Activated CD8-positive, alpha-beta memory T cell treated with anti-CD3 and anti-CD28 coated beads for 36 hours (primary cell): ENCODE measurements around the gene IFT52. TPM values are rescaled to one million over a fixed set of nuclear protein-coding genes. Genes with fewer than 3 reads are reported as not detected.
"Not testable (repeated sequence)": the region's sequence is repeated elsewhere in the genome, so short reads cannot be mapped to it uniquely, and the experiment has no call there.

Experiments
- CTCF ChIA-PET: fragments of 350-600 bp; sonication (Branson Sonifier 250); formaldehyde crosslinking; loops from one replicate; lab custom pipeline; 2021; ENCODE audit warnings: antibody characterized with exemption; lab: Charles Lee
- POLR2A ChIA-PET: fragments of 350-600 bp; sonication (Branson Sonifier 250); formaldehyde crosslinking; loops from one replicate; lab custom pipeline; 2021; ENCODE audit warnings: antibody characterized with exemption; lab: Charles Lee
- total RNA-seq, 2 experiments: library from RNA; stranded (reverse); gene quantifications; one replicate each; pipeline ENCODE4 v1.2.3, GENCODE V29; 2021

Gene IFT52
- total RNA-seq, 2 experiments from 2014 or later: 18.4 to 19.0 TPM

GRCh38 chr20:43564993-43565757 is 25.6 kb upstream of the IFT52 start:
- ChIA-PET POLR2A (no interaction called here), CTCF (no interaction called here)

GRCh38 chr20:43565758-43566104 is 25.0 kb upstream of the IFT52 start:
- POLR2A ChIA-PET: no interaction called here

GRCh38 chr20:43567477-43567876 is 23.3 kb upstream of the IFT52 start:
- ChIA-PET CTCF (no interaction called here), POLR2A (no interaction called here)

More at GRCh38 chr20:43565758-43566104, 25.0 kb upstream of the IFT52 start:
- CTCF ChIA-PET: no interaction called here

- ChIA-PET POLR2A (no interaction called here), CTCF (no interaction called here)
Observed at GRCh38 chr20:43568706-43569105, 22.0 kb upstream of the IFT52 start.

- ChIA-PET CTCF (interaction anchor here (0.6 kb wide), 1 partner anchor 58 kb away, joined by 3 read pairs; no protein-coding TSS in a partner anchor), POLR2A (no interaction called here)
Observed at GRCh38 chr20:43569282-43569681, 21.5 kb upstream of the IFT52 start.

GRCh38 chr20:43570496-43570895 is 20.2 kb upstream of the IFT52 start:
- ChIA-PET CTCF (no interaction called here), POLR2A (no interaction called here)

- POLR2A ChIA-PET: no interaction called here
Observed at GRCh38 chr20:43571310-43571709, 19.4 kb upstream of the IFT52 start.

GRCh38 chr20:43571771-43572170 is 19.0 kb upstream of the IFT52 start:
- CTCF ChIA-PET: no interaction called here
- POLR2A ChIA-PET: no interaction called here

More at GRCh38 chr20:43571310-43571709, 19.4 kb upstream of the IFT52 start:
- CTCF ChIA-PET: no interaction called here

- ChIA-PET POLR2A (no interaction called here), CTCF (no interaction called here)
Observed at GRCh38 chr20:43572891-43573290, 17.8 kb upstream of the IFT52 start.

- POLR2A ChIA-PET: no interaction called here
Observed at GRCh38 chr20:43576108-43576507, 14.6 kb upstream of the IFT52 start.

GRCh38 chr20:43579861-43580793 is 10.6 kb upstream of the IFT52 start:
- CTCF ChIA-PET: interaction anchor here (0.8 kb wide), 1 partner anchor 30 kb away, joined by 4 read pairs; no protein-coding TSS in a partner anchor
- POLR2A ChIA-PET: no interaction called here

More at GRCh38 chr20:43576108-43576507, 14.6 kb upstream of the IFT52 start:
- CTCF ChIA-PET: interaction anchor here (0.9 kb wide), 1 partner anchor 38 kb away, joined by 3 read pairs; no protein-coding TSS in a partner anchor

- ChIA-PET POLR2A (no interaction called here), CTCF (interaction anchor here (1.2 kb wide), 1 partner anchor 109 kb away, joined by 4 read pairs; no protein-coding TSS in a partner anchor)
Observed at GRCh38 chr20:43583133-43583864, 7.4 kb upstream of the IFT52 start.

GRCh38 chr20:43583982-43584432 is 6.7 kb upstream of the IFT52 start:
- CTCF ChIA-PET: interaction anchor here (1.2 kb wide), 1 partner anchor 108 kb away, joined by 4 read pairs; no protein-coding TSS in a partner anchor

GRCh38 chr20:43584448-43585136 is 6.1 kb upstream of the IFT52 start:
- POLR2A ChIA-PET: no interaction called here
- CTCF ChIA-PET: interaction anchor here (1.2 kb wide), 1 partner anchor 107 kb away, joined by 4 read pairs; no protein-coding TSS in a partner anchor

More at GRCh38 chr20:43583982-43584432, 6.7 kb upstream of the IFT52 start:
- POLR2A ChIA-PET: no interaction called here

GRCh38 chr20:43586641-43587040 is 4.1 kb upstream of the IFT52 start:
- CTCF ChIA-PET: no interaction called here

GRCh38 chr20:43588526-43588925 is 2.2 kb upstream of the IFT52 start:
- POLR2A ChIA-PET, CTCF ChIA-PET: not testable (repeated sequence)

More at GRCh38 chr20:43586641-43587040, 4.1 kb upstream of the IFT52 start:
- POLR2A ChIA-PET: no interaction called here

- ChIA-PET CTCF (no interaction called here), POLR2A (interaction anchor here (2.0 kb wide), 1 partner anchor 132 kb away, joined by 5 read pairs; the partner anchor contains the start of gene SRSF6)
Observed at GRCh38 chr20:43590036-43590391, 723 bp upstream of the IFT52 start.

- CTCF ChIA-PET, POLR2A ChIA-PET: not testable (repeated sequence)
Observed at GRCh38 chr20:43601960-43602359, 11.2 kb downstream of the IFT52 start.
